ENCODE data around the gene KLHL22.

KLHL22 gene

DNA sequence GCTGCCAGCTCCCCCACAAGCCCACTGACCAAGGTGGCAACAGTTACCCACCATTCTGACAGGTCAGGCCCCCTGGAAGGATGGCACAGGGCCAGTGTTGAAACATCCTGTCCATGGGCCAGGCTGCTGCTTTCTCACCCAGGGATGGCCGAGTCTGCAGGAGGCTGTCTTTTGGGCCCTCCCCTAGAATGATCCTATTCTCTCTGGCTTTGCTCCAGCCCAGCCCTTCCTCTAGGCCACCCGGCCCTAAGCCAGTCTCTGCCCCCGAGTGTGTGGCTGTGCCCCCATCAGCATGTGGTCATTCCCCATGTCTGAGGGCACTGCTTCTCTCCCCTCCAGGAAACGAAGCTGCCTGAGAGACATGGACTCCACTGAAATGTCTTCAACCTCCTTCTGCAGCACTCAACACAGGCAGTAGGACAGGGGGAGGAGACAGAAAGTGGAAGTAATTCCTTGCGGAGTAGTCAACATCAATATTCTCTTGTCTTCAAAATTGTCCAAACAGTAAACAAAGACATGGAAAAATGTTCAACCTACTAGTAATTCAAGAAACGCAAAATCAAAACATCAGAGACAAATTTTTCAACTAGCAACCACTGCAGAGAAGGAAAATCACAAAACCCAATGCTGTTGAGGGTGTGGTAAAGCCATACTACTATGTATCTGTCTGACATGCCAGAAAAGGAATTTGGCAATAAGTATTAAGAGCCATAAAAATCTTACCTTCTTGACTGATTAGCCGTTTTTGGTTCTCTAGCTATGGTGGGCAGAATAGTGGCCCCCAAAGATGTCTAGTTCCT, 52.9 kb downstream of the KLHL22 start:
- FAIRE-seq, result no peak

DNA sequence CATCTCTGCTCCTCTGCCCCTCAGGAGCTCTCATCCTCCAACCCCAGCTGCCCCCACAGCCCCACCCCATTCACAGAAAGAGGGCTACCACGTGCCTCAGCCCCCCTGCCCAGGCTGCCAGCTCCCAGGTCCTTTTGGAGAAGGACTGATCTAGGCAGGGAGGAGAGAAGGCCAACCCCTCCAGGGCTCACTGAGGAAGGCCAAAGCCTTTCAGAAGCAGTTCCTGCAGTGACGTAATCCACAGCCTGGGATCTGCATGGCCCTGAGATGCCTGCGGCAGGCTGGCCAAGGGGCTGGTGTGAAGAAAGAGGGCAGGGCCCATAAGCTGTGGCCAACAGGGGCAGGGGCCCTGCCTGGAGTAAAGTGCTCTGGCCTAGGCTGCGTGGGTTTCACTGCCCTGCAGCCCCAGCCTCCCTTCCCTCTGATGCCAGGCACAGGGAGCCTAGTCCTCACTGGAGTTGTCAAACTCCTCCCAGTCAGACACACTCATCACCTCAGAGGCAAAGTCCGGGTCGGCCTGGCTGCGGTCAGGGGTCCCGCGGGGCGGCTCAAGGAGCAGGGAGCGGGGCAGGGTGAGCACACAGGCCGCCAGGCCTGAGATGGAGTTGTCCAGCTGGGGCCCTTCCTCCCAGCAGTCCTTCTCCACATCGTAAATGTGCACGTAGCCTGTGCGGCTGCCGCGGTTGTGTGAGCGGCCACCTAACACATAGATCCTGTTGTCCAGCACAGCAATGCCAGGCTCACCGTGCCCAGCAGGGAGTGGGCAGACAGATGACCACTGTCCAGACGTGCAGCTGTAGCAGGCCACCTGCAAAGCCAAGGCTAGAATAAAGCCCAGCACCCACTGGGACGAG, 53.7 kb downstream of the KLHL22 start:
- FAIRE-seq, result no peak

DNA sequence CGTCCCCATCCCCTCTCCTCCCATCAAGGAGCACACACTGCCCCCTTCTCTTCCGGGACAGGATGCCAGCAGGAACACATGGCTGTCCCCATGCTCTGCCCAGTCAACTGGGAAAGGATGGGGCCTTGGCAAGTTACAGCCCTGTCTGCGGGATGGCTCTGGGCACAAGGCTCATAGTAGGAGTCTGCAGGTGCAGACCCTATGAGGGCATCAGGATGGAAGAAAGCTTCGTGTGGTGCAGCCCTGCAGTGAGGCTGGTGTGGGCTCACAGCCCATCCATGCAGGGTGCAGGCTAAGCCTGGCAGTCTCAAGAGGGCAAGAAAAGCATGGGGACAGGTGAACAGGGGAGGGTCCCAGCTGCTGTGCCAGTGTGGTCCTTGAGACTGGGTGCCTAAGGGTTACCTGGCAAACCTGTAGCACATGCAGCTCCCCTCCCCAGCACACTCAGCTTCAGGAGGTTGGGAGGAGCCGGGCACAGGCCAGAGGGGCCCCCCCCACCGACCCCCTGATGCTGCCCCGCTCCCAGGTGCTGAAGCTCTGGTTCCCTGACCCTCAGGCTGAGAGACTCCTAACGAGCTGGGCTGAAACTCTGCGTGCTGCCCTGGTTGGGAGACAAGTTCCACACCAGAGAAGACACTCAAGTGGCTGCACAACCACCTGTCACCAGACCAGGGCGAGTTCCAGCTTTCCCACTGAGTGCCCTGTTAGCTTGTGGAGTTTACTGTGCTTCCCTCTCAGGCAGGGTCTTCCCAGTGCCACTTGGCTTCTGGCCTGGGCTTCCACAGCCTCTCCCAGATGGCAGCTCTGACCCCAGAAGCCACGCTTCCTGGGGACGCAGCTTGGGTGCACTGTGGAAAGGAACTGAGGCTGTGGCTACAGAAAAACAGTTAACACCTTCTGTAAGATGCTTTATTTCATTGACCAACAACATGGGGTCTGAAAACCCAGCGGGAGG, 54.7 kb downstream of the KLHL22 start:
- no peak for FAIRE-seq

GRCh38 chr22:20439928-20440575, 55.5 kb downstream of the KLHL22 start:
- no peak for FAIRE-seq

DNA sequence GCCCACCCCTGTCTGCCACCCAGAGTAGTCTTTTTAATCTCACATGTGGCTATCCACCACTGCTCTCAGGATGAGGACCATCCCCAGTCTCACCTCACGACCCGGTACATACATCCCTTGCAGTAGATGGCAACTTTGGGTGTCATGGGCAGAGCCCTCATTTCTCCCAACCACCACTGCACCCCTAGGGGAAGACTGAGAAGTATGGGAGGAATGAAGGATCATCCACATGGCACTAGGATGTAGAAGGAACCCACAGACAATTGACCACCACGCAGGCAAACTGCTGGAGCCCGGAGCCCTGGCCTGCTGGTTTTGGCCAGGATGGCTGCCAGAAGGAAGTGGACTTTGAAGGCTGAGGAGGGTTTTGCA, 56.1 kb downstream of the KLHL22 start:
- FAIRE-seq, result no peak

DNA sequence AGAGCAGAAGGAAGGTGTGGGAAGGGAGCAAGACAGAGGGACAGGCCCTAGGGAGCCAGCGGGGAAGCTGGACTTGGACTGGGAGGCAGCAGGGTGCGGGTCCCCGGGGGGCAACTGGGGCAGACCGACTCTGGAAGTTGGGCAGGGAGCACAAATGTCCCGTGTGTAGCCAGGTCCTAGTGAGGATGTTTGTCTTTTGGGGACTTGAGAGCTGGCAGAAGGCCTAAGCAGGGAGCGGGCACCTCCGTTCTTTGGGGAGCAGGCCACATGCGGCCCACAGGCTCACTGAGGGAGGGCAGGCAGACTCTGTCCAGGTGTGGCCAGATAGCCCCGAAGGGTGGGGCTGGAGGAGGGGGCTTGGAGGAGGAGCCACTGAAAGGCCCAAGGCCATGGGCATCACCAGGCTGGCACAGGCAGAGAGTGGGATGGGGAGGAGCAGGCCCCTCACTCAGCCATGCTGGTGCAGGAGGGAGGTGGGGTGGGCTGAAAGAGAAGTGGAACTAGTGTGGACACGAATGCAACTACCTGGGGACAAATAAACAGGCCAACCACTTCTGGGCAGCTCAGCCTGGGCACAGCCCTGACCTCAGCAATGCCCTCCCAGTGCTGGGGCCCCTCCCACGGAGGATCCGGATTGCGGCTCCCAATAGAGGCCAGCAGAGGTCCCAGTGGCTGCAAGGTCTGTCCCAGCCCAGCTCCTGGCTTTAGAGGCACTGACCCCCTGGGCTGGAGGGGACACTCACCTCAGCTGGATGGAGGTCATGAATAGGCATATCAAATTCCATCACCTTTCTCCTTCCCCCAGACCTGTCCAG, 56.7 kb downstream of the KLHL22 start:
- FAIRE-seq, result no peak

GRCh38 chr22:20438427-20438677, 57.2 kb downstream of the KLHL22 start:
- no peak for FAIRE-seq

DNA sequence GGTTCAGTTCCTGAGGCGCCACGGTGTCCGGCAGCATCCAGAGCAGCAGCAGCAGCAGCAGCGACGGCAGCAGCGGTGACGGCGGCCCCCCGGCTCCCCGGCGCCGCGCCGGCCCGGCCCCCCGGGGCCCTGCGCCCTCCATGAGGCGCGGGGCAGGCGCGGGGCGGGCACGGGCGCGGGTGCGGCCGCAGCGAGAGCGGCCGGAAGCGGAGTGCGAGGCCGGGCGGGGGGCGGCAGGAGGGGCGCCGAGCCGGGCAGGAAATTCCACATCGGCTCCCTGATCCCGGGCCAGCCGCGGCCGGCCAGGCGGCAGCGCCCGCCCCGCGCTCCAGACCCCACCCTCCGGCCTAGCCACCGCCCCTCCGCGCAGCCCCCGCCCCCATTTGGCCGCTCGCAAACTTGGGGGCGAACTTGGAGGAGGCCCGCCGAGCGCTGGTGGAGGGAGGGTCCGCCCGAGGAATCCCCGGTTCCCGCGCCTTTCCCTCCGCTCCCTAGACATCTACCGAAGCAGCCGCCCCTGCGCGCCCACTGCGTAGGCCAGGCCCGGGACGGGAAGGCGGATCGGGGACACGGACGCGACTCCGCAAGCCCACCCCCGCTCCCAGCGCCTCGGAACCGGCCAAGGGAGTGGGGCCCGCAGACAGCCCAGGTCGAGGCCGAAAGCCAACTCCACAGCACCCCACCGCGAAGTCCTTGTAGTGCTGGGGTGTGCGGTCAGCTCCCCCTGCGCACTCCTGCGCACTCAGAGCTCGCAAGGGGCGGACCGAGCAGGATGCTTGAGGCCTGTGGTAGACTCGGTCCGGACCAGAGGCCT, 57.8 kb downstream of the KLHL22 start, which contains the start of gene SCARF2:
SCARF2 (minus strand) TSS at position 213 of the 814 bp plus-strand sequence; CDS start at position 142, 71 bp downstream.
- no peak for FAIRE-seq

- FAIRE-seq, result no peak
These were observed 58.6 kb downstream of the KLHL22 start for GRCh38 chr22:20436768-20437612.

DNA sequence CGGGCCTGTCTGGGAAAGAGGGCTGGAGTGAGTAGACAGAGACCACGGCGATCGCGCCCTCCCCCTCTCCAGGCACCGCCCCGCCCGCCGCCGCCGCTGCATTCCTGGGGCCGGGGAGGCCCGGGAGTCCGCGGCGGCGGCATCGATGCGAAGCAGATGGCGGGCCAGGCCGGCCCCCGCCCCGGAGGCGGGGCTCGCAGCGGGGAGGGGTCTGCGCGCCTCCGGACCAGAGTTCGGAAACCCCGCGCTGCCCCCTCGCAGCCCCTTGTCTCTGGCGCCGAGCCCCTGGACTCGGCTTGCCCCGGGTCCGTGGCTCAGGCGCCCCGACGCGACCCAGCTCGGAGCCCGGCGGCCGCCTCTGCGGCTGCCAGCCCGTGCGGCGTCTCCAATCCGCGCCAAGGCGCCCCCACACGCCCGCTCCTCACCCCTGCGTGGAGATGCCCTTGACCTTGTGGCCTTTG, 59.3 kb downstream of the KLHL22 start:
- no peak for FAIRE-seq

DNA sequence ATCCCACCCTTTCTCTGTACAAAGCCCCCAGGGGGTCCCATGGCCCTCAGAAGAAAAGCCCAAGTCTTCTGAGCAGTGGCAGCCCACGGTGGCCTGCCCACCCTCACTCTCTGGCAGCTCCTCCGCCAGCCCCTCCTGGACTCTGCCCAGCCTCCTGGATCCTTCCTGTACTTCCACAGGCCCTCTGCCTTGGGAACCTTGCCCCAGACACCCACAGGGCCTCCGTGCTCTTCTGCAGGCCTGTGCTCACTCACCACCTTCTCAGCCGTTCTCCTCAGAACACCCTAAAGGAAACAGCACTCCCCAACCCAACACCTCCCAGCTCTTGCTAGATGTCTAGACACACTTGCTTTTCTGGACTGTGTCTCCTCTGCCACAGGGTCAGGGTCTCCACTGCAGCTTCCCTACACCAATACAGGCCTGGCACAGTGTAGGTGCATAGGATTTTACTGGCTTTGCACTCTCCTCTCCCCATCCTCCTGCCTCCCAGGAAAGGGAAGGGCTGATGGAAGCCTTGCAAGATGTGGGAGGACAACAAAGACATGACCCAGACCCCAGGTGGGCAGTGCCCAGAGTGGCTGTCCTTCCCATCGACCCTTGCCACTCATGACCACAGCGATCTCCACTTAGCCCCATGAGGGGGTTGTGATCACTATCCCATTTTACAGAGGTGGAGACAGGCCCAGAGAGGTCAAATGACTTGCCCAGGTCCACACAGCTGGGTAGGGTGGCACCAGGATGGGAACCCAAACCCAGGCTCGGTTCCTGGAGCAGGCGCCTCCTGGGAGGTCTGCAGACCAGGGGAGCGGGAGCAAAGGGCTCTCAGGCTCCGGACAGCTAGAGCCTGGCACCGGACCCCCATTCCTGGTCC, 59.9 kb downstream of the KLHL22 start:
- FAIRE-seq, result no peak

DNA sequence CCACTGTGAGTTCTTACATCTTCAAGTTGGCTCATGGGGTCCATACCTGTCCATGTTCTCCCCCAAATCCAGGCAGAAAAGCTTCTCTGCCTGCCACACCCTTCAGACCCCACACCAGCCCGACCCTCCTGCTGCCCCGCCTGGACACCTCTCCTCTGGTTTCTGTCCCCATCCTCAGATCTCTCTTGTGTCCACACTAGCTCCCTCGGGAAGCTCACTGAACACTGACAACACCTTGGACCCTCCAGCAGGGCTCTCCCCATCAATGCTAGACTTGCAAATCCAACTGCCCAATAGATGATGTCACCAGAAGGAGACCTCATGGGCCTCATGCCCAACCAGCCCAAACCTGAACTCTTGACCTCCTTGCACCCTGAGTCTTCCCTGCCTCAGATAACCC, 60.8 kb downstream of the KLHL22 start:
- no peak for FAIRE-seq

DNA sequence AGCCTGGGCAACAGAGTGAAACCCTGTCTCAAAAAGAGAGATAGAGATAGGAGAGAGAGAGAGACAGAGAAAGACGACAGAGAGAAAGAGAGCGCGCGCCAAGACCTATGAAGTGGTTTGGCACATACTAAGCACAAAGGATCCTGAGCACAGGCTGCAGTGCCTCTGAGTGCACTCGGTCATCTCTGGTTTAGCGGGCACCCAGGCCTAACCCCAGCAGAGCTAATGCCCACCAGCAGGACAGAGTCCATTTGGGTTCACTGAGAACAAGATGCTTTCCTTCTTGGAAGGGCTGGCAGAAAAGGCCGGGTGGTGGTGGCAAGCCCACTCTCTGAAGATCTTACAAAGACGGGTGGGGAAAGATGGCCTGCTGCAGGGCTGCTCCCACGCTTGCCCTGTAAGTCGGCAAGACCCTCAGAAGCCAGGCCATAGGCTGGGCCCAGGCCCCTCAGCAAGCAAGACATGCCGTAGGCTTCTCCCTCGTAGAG, 61.3 kb downstream of the KLHL22 start:
- no peak for FAIRE-seq

- no peak for FAIRE-seq
These were observed 61.8 kb downstream of the KLHL22 start for GRCh38 chr22:20433686-20434241.

DNA sequence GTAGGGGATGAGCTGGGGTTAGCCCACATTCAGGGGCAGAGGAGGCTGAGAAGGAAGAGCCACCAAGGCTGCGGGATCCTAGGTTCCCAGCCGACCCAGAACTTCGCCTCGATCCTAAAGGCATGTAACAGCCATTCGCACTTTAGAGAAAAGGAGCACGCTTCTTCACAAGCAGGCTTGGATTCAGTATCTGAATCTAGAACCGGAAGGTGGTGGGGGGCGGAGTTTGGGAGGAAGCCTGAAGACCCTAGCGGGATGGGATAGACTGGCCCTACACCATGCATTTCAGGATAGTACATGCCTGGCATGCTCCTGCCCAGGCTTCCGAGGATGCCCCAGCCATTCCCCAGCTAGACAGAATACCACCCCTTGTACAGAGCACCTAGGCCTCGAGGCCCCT, 62.4 kb downstream of the KLHL22 start:
- no peak for FAIRE-seq

DNA sequence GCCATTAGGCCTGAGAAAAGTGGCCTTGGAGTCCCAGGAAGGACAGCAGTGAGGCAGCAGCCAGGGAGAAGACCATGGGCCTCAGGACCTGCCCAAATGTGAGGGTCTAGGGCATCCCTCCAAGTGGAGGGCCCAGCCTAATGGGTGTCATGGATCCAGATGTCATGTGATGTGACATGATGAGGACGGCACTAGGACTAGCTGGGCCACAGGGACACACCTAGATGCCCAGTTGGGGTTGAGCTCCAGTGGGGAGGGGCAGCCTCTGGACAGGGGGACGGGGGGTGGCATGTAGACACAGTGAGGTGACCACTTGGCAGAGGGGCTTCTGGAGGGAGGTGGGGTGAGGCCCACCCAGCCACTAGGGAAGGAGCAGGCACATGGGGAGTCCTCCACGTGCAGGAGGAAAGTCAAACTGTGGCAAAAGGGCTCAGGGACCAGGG, 63.3 kb downstream of the KLHL22 start:
- FAIRE-seq, result no peak

GRCh38 chr22:20431511-20432192, 63.9 kb downstream of the KLHL22 start:
- FAIRE-seq, result no peak
